Measurements from ENCODE around the gene LYRM4. TPM values are rescaled to one million over a fixed set of nuclear protein-coding genes. Genes with fewer than 3 reads are reported as not detected.
A peak's percentile ranks its signal among the peaks of the same experiment; 100 is the strongest.

The LYRM4 gene
- total RNA-seq, 1 donor = 16.6 TPM

DNA sequence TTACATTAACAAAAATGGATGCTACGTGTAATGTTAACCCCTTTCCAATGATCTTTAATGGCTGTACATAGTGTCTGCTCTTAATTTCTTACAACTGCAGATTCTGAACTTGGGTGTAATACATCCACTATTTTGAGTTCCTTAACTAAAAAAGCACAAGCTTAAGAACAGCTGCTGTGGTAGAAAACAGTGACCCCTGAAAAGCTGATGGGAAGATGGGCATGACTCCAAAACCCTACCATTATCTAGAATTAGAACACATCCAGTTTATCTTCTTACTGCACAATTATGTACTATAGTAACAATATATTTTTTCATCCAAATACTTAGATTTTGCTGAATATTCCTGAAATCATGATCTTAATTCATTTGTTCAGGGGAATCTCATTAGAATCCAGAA, 49.3 kb downstream of the LYRM4 start:
- no peaks in the 10 kb centered on the region for H3K36me3 ChIP-seq (ENCODE audit: insufficient read depth, low read length)
- H3K79me2 ChIP-seq (ENCODE audit: insufficient read depth, low read length) = no peaks in the 10 kb centered on the region
- no peak overlapping the region for H2AFZ ChIP-seq (ENCODE audit: low read length)
- peaks cover 22% of the 10 kb centered on the region for H3K4me1 ChIP-seq (ENCODE audit: insufficient read depth, low read length)
- peaks cover 2% of the 10 kb centered on the region for H4K20me1 ChIP-seq (ENCODE audit: insufficient read depth, low read length)
- H3K4me2 ChIP-seq (ENCODE audit: insufficient read depth, low read length) = no peak overlapping the region
- no peak overlapping the region for H3K4me3 ChIP-seq (ENCODE audit: insufficient read depth, low read length)
- H3K27me3 ChIP-seq (ENCODE audit: insufficient read depth, low read length) = no peaks in the 10 kb centered on the region
- H3K27ac ChIP-seq (ENCODE audit: low read depth, low read length) = no peak overlapping the region
- H3K9me3 ChIP-seq (ENCODE audit: low read depth, low read length) = no peaks in the 10 kb centered on the region
- no peak for DNase-seq (ENCODE audit: insufficient read length, low spot score, missing footprints)
- TF ChIP-seq, protein P1, sequence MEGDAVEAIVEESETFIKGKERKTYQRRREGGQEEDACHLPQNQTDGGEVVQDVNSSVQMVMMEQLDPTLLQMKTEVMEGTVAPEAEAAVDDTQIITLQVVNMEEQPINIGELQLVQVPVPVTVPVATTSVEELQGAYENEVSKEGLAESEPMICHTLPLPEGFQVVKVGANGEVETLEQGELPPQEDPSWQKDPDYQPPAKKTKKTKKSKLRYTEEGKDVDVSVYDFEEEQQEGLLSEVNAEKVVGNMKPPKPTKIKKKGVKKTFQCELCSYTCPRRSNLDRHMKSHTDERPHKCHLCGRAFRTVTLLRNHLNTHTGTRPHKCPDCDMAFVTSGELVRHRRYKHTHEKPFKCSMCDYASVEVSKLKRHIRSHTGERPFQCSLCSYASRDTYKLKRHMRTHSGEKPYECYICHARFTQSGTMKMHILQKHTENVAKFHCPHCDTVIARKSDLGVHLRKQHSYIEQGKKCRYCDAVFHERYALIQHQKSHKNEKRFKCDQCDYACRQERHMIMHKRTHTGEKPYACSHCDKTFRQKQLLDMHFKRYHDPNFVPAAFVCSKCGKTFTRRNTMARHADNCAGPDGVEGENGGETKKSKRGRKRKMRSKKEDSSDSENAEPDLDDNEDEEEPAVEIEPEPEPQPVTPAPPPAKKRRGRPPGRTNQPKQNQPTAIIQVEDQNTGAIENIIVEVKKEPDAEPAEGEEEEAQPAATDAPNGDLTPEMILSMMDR (IDR thresholded peaks at IDR 0.05; ENCODE audit: extremely low read depth, low read depth, low read length) = no peak

DNA sequence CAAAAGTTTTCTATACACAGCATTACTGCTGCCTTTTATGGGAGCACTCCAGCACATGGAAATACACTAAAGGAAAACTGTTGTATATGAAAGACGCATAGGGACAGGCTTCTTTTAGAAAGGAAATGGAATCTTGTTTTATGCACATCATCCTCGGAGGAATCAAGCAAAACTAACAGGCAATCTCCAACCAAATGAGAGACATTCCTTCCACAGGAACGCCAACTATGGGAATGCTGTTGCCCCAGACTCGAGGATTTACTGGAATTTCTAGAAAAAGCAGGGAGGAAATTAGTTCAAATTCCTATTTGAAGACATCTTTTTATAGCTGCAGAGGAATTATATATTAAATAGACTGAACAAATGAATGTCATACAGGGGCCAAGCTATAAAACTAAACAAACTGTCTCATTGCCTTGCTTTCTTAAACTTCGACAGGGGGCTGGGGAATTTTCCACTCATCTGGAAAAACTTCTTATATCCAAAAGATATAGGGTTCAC, 52.2 kb downstream of the LYRM4 start:
- Histone ChIP-seq H3K9me3 (ENCODE audit: low read depth, low read length) (no peaks in the 10 kb centered on the region), H3K4me2 (ENCODE audit: insufficient read depth, low read length) (peak overlapping the region; percentile 38), H3K27ac (ENCODE audit: low read depth, low read length) (peak overlapping the region; percentile 53), H3K79me2 (ENCODE audit: insufficient read depth, low read length) (no peaks in the 10 kb centered on the region), H3K4me1 (ENCODE audit: insufficient read depth, low read length) (peaks cover 30% of the 10 kb centered on the region), H3K27me3 (ENCODE audit: insufficient read depth, low read length) (no peaks in the 10 kb centered on the region), H2AFZ (ENCODE audit: low read length) (no peak overlapping the region), H3K36me3 (ENCODE audit: insufficient read depth, low read length) (no peaks in the 10 kb centered on the region), H3K4me3 (ENCODE audit: insufficient read depth, low read length) (no peak overlapping the region), H4K20me1 (ENCODE audit: insufficient read depth, low read length) (peaks cover 2% of the 10 kb centered on the region)
- TF ChIP-seq, protein P1 (IDR thresholded peaks at IDR 0.05; ENCODE audit: extremely low read depth, low read depth, low read length) = no peak
- DNase-seq (ENCODE audit: insufficient read length, low spot score, missing footprints) = no peak

DNA sequence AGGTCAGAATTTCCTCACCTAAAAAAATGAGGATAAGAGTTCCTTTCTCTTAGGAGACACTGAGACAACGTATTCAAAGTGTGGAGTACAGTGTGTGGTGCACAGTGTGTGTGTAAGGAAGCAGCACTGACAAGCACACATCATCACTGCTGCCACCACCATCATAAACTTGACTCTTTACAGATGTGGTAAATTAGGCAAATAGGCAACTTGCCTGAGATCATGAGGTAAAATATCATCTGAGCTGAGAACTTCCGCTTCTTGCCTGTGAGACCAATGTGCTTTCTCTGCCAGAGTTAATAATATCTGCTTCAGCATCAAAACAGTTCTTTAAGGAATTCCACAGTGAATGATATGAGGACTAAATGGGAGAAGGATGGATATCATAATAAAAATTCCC, 52.7 kb downstream of the LYRM4 start:
- TF ChIP-seq, protein P1 (IDR thresholded peaks at IDR 0.05; ENCODE audit: extremely low read depth, low read depth, low read length) = no peak
- H3K4me2 ChIP-seq (ENCODE audit: insufficient read depth, low read length) = peak overlapping the region; percentile 38
- peaks cover 29% of the 10 kb centered on the region for H3K4me1 ChIP-seq (ENCODE audit: insufficient read depth, low read length)
- no peaks in the 10 kb centered on the region for H3K27me3 ChIP-seq (ENCODE audit: insufficient read depth, low read length)
- H3K36me3 ChIP-seq (ENCODE audit: insufficient read depth, low read length) = no peaks in the 10 kb centered on the region
- H2AFZ ChIP-seq (ENCODE audit: low read length) = no peak overlapping the region
- H3K27ac ChIP-seq (ENCODE audit: low read depth, low read length) = peak overlapping the region; percentile 53
- H3K4me3 ChIP-seq (ENCODE audit: insufficient read depth, low read length) = no peak overlapping the region
- no peaks in the 10 kb centered on the region for H3K9me3 ChIP-seq (ENCODE audit: low read depth, low read length)
- H3K79me2 ChIP-seq (ENCODE audit: insufficient read depth, low read length) = no peaks in the 10 kb centered on the region
- no peaks in the 10 kb centered on the region for H4K20me1 ChIP-seq (ENCODE audit: insufficient read depth, low read length)
- DNase-seq (ENCODE audit: insufficient read length, low spot score, missing footprints) = no peak

DNA sequence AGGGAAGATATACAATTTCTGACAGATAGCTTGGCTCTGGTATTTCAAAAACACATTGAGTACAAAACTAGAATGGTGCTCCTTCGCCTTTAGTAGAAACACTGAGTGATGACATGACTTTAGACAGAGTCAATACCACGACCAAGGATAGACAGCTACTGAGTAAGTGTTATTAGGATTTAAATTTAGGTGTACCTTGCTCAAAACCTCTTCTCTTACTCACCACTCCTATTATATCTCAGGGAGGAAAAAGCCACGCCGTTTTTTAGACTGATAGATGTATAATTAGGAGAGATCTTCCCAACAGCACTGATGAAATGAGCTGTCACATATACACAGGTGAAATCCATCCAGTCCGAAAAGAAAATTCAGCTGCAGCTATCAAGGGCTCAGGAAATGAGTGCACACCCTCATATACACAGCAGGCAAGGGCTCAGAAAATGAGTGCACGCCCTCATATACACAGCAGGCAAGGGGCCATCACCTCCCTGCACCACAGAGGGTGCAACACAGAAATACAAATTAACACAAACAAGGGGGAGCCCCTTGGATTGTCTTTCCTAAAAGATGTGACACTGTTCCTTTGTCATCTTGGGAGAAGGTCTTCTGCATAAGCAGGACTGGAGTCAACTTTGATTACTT, 53.7 kb downstream of the LYRM4 start:
- Histone ChIP-seq H3K27me3 (ENCODE audit: insufficient read depth, low read length) (no peaks in the 10 kb centered on the region), H3K4me1 (ENCODE audit: insufficient read depth, low read length) (peaks cover 29% of the 10 kb centered on the region), H3K4me2 (ENCODE audit: insufficient read depth, low read length) (no peak overlapping the region), H3K9me3 (ENCODE audit: low read depth, low read length) (no peaks in the 10 kb centered on the region), H3K27ac (ENCODE audit: low read depth, low read length) (peak overlapping the region; percentile 53), H3K36me3 (ENCODE audit: insufficient read depth, low read length) (no peaks in the 10 kb centered on the region), H3K4me3 (ENCODE audit: insufficient read depth, low read length) (no peak overlapping the region), H2AFZ (ENCODE audit: low read length) (no peak overlapping the region), H4K20me1 (ENCODE audit: insufficient read depth, low read length) (no peaks in the 10 kb centered on the region), H3K79me2 (ENCODE audit: insufficient read depth, low read length) (no peaks in the 10 kb centered on the region)
- TF ChIP-seq, protein P1 (IDR thresholded peaks at IDR 0.05; ENCODE audit: extremely low read depth, low read depth, low read length) = no peak
- DNase-seq (ENCODE audit: insufficient read length, low spot score, missing footprints) = no peak
